DOHH2 (cell line): ENCODE data around the gene ZNF764.

Source experiments
- EZH2phosphoT487 ChIP-seq: fragments of 200-600 bp; sonication (generic); IDR thresholded peaks from 2 replicates; pipeline ENCODE4 v1.6.1; 2017; ENCODE audit warnings: borderline replicate concordance, mild to moderate bottlenecking, antibody characterized with exemption, low read length, moderate library complexity, mixed read lengths
- TF ChIP-seq, protein P1 (sequence below): fragments of 200-600 bp; sonication (generic); IDR thresholded peaks from one replicate; pipeline ENCODE4 v1.5.1; 2014; ENCODE audit warnings: antibody characterized with exemption, mild to moderate bottlenecking, low read depth, low read length; ENCODE audit not compliant: poor library complexity, severe bottlenecking

GRCh38 chr16:30606004-30606403 lies 47.8 kb upstream of the ZNF764 start:
- TF ChIP-seq, protein P1, sequence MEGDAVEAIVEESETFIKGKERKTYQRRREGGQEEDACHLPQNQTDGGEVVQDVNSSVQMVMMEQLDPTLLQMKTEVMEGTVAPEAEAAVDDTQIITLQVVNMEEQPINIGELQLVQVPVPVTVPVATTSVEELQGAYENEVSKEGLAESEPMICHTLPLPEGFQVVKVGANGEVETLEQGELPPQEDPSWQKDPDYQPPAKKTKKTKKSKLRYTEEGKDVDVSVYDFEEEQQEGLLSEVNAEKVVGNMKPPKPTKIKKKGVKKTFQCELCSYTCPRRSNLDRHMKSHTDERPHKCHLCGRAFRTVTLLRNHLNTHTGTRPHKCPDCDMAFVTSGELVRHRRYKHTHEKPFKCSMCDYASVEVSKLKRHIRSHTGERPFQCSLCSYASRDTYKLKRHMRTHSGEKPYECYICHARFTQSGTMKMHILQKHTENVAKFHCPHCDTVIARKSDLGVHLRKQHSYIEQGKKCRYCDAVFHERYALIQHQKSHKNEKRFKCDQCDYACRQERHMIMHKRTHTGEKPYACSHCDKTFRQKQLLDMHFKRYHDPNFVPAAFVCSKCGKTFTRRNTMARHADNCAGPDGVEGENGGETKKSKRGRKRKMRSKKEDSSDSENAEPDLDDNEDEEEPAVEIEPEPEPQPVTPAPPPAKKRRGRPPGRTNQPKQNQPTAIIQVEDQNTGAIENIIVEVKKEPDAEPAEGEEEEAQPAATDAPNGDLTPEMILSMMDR, result no peak
- TF ChIP-seq EZH2phosphoT487, result no peak
